ENCODE measurements around the gene INPP5A.
"Not testable (repeated sequence)": the region's sequence is repeated elsewhere in the genome, so short reads cannot be mapped to it uniquely, and the experiment has no call there.

Gene INPP5A

GRCh38 chr10:132553568-132553967 lies 16.0 kb downstream of the INPP5A start:
- ATAC-seq; H3K27me3 Mint-ChIP-seq; H3K4me3 Mint-ChIP-seq; H3K27ac Mint-ChIP-seq; H3K36me3 Mint-ChIP-seq (ENCODE audit: low read depth); H3K9me3 Mint-ChIP-seq; DNase-seq: not testable (repeated sequence)
- peaks cover 28% of the 10 kb centered on the region for H3K4me1 Mint-ChIP-seq

- peaks cover 1% of the 10 kb centered on the region for H3K36me3 Mint-ChIP-seq (ENCODE audit: low read depth)
- ATAC-seq (no peak), DNase-seq (no peak)
- H3K4me3 Mint-ChIP-seq: no peak overlapping the region
- no peak overlapping the region for H3K27ac Mint-ChIP-seq
- H3K27me3 Mint-ChIP-seq: no peaks in the 10 kb centered on the region
- peaks cover 22% of the 10 kb centered on the region for H3K4me1 Mint-ChIP-seq
- H3K9me3 Mint-ChIP-seq: no peaks in the 10 kb centered on the region
These were observed 16.7 kb downstream of the INPP5A start for GRCh38 chr10:132554053-132554990.

GRCh38 chr10:132554991-132555647 lies 17.5 kb downstream of the INPP5A start:
- Mint-ChIP-seq H3K4me1 (peaks cover 26% of the 10 kb centered on the region), H3K27me3 (no peaks in the 10 kb centered on the region), H3K27ac (no peak overlapping the region), H3K36me3 (ENCODE audit: low read depth) (peaks cover 1% of the 10 kb centered on the region), H3K9me3 (no peaks in the 10 kb centered on the region), H3K4me3 (no peak overlapping the region)
- peak; percentile 63 for DNase-seq
- peak; percentile 29 for ATAC-seq

- ATAC-seq (no peak), DNase-seq (no peak)
- H3K27ac Mint-ChIP-seq: no peak overlapping the region
- H3K9me3 Mint-ChIP-seq: no peaks in the 10 kb centered on the region
- peaks cover 1% of the 10 kb centered on the region for H3K36me3 Mint-ChIP-seq (ENCODE audit: low read depth)
- peaks cover 27% of the 10 kb centered on the region for H3K4me1 Mint-ChIP-seq
- H3K4me3 Mint-ChIP-seq: no peak overlapping the region
- no peaks in the 10 kb centered on the region for H3K27me3 Mint-ChIP-seq
These were observed 18.3 kb downstream of the INPP5A start for GRCh38 chr10:132555648-132556575.

- Mint-ChIP-seq H3K4me1 (peaks cover 23% of the 10 kb centered on the region), H3K27ac (no peak overlapping the region), H3K36me3 (ENCODE audit: low read depth) (peaks cover 1% of the 10 kb centered on the region), H3K27me3 (no peaks in the 10 kb centered on the region), H3K4me3 (no peak overlapping the region), H3K9me3 (no peaks in the 10 kb centered on the region)
- DNase-seq (no peak), ATAC-seq (no peak)
These were observed 19.4 kb downstream of the INPP5A start for GRCh38 chr10:132556994-132557441.

GRCh38 chr10:132557696-132558515 lies 20.3 kb downstream of the INPP5A start:
- DNase-seq (no peak), ATAC-seq (no peak)
- no peak overlapping the region for H3K27ac Mint-ChIP-seq
- no peaks in the 10 kb centered on the region for H3K9me3 Mint-ChIP-seq
- H3K27me3 Mint-ChIP-seq: no peaks in the 10 kb centered on the region
- H3K4me1 Mint-ChIP-seq: peaks cover 23% of the 10 kb centered on the region
- no peak overlapping the region for H3K4me3 Mint-ChIP-seq
- H3K36me3 Mint-ChIP-seq (ENCODE audit: low read depth): peaks cover 1% of the 10 kb centered on the region

- H3K4me1 Mint-ChIP-seq: peaks cover 27% of the 10 kb centered on the region
- H3K27me3 Mint-ChIP-seq: no peaks in the 10 kb centered on the region
- no peaks in the 10 kb centered on the region for H3K9me3 Mint-ChIP-seq
- DNase-seq: no peak
- H3K27ac Mint-ChIP-seq: no peak overlapping the region
- H3K36me3 Mint-ChIP-seq (ENCODE audit: low read depth): peaks cover 1% of the 10 kb centered on the region
- no peak for ATAC-seq
- no peak overlapping the region for H3K4me3 Mint-ChIP-seq
These were observed 21.2 kb downstream of the INPP5A start for GRCh38 chr10:132558516-132559413.

- ATAC-seq (no peak), DNase-seq (no peak)
- H3K4me3 Mint-ChIP-seq: no peak overlapping the region
- no peaks in the 10 kb centered on the region for H3K9me3 Mint-ChIP-seq
- peaks cover 27% of the 10 kb centered on the region for H3K4me1 Mint-ChIP-seq
- H3K36me3 Mint-ChIP-seq (ENCODE audit: low read depth): peaks cover 1% of the 10 kb centered on the region
- H3K27me3 Mint-ChIP-seq: no peaks in the 10 kb centered on the region
- no peak overlapping the region for H3K27ac Mint-ChIP-seq
These were observed 22.0 kb downstream of the INPP5A start for GRCh38 chr10:132559538-132559937.

GRCh38 chr10:132560241-132560731 lies 22.7 kb downstream of the INPP5A start:
- no peaks in the 10 kb centered on the region for H3K9me3 Mint-ChIP-seq
- ATAC-seq (peak; percentile 27), DNase-seq (no peak)
- H3K4me3 Mint-ChIP-seq: no peak overlapping the region
- H3K27ac Mint-ChIP-seq: no peak overlapping the region
- H3K36me3 Mint-ChIP-seq (ENCODE audit: low read depth): peaks cover 1% of the 10 kb centered on the region
- H3K4me1 Mint-ChIP-seq: peaks cover 28% of the 10 kb centered on the region
- H3K27me3 Mint-ChIP-seq: no peaks in the 10 kb centered on the region

GRCh38 chr10:132562177-132562915 lies 24.8 kb downstream of the INPP5A start:
- peaks cover 37% of the 10 kb centered on the region for H3K4me1 Mint-ChIP-seq
- H3K4me3 Mint-ChIP-seq: no peak overlapping the region
- ATAC-seq (no peak), DNase-seq (no peak)
- H3K36me3 Mint-ChIP-seq (ENCODE audit: low read depth): no peaks in the 10 kb centered on the region
- H3K27me3 Mint-ChIP-seq: no peaks in the 10 kb centered on the region
- H3K27ac Mint-ChIP-seq: no peak overlapping the region
- H3K9me3 Mint-ChIP-seq: no peaks in the 10 kb centered on the region

GRCh38 chr10:132562916-132563456 lies 25.4 kb downstream of the INPP5A start:
- H3K27me3 Mint-ChIP-seq: no peaks in the 10 kb centered on the region
- no peaks in the 10 kb centered on the region for H3K9me3 Mint-ChIP-seq
- no peak for DNase-seq
- peaks cover 37% of the 10 kb centered on the region for H3K4me1 Mint-ChIP-seq
- no peak overlapping the region for H3K27ac Mint-ChIP-seq
- ATAC-seq: no peak
- no peaks in the 10 kb centered on the region for H3K36me3 Mint-ChIP-seq (ENCODE audit: low read depth)
- no peak overlapping the region for H3K4me3 Mint-ChIP-seq
